Measurements from ENCODE around the gene PAGE2.

DNA sequence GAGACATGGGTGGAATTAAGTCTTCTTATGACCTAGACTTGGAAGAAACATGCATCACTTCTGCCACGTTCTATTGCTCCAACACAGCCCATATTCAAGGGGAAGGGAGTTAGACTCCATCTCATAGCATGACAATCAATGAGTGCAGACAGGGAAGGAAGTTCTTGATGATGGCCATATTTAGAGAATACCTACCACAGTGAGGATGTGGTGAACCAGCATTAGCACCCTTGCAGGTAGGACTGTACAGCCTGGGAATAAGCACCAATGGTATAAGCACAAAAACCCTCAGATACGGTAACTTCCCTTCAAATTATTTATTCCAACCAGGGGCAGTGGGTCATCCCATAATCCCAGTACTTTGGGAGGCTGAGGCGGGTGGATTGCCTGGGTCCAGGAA, 29.8 kb downstream of the PAGE2 start:
- TF ChIP-seq, protein P1, sequence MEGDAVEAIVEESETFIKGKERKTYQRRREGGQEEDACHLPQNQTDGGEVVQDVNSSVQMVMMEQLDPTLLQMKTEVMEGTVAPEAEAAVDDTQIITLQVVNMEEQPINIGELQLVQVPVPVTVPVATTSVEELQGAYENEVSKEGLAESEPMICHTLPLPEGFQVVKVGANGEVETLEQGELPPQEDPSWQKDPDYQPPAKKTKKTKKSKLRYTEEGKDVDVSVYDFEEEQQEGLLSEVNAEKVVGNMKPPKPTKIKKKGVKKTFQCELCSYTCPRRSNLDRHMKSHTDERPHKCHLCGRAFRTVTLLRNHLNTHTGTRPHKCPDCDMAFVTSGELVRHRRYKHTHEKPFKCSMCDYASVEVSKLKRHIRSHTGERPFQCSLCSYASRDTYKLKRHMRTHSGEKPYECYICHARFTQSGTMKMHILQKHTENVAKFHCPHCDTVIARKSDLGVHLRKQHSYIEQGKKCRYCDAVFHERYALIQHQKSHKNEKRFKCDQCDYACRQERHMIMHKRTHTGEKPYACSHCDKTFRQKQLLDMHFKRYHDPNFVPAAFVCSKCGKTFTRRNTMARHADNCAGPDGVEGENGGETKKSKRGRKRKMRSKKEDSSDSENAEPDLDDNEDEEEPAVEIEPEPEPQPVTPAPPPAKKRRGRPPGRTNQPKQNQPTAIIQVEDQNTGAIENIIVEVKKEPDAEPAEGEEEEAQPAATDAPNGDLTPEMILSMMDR (IDR thresholded peaks at IDR 0.05 in 2 of 3, conservative IDR thresholded peaks at IDR 0.05 in 1 of 3; ENCODE audit: insufficient read depth in 2 of 3, low read depth in 1 of 3, low read length in 3 of 3), result no peak
- TF ChIP-seq, protein P2, sequence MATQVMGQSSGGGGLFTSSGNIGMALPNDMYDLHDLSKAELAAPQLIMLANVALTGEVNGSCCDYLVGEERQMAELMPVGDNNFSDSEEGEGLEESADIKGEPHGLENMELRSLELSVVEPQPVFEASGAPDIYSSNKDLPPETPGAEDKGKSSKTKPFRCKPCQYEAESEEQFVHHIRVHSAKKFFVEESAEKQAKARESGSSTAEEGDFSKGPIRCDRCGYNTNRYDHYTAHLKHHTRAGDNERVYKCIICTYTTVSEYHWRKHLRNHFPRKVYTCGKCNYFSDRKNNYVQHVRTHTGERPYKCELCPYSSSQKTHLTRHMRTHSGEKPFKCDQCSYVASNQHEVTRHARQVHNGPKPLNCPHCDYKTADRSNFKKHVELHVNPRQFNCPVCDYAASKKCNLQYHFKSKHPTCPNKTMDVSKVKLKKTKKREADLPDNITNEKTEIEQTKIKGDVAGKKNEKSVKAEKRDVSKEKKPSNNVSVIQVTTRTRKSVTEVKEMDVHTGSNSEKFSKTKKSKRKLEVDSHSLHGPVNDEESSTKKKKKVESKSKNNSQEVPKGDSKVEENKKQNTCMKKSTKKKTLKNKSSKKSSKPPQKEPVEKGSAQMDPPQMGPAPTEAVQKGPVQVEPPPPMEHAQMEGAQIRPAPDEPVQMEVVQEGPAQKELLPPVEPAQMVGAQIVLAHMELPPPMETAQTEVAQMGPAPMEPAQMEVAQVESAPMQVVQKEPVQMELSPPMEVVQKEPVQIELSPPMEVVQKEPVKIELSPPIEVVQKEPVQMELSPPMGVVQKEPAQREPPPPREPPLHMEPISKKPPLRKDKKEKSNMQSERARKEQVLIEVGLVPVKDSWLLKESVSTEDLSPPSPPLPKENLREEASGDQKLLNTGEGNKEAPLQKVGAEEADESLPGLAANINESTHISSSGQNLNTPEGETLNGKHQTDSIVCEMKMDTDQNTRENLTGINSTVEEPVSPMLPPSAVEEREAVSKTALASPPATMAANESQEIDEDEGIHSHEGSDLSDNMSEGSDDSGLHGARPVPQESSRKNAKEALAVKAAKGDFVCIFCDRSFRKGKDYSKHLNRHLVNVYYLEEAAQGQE (IDR thresholded peaks at IDR 0.05; ENCODE audit: borderline replicate concordance), result no peak
- TF ChIP-seq, protein P2 (CRISPR knock-in tag; IDR thresholded peaks at IDR 0.05; ENCODE audit: low read depth), result no peak
- TF ChIP-seq POLR2A (conservative IDR thresholded peaks at IDR 0.05) (no peak), ZNF232 (CRISPR knock-in tag; IDR thresholded peaks at IDR 0.05) (no peak), KLF1 (tag; IDR thresholded peaks at IDR 0.05) (no peak), MYC (IDR thresholded peaks at IDR 0.05; ENCODE audit: low read depth, low read length) (no peak), MYC (CRISPR knock-in tag; IDR thresholded peaks at IDR 0.05; ENCODE audit: borderline replicate concordance, low read depth) (no peak), JUND (IDR thresholded peaks at IDR 0.05; ENCODE audit: borderline replicate concordance, low read depth, low read length) (no peak), JUND (tag; IDR thresholded peaks at IDR 0.05; ENCODE audit: borderline replicate concordance, low read depth, low read length) (no peak), STAT5B (CRISPR knock-in tag; IDR thresholded peaks at IDR 0.05) (no peak), ZZZ3 (IDR thresholded peaks at IDR 0.05) (no peak), JUNB (CRISPR knock-in tag; conservative IDR thresholded peaks at IDR 0.05) (no peak), CBX8 (IDR thresholded peaks at IDR 0.05; ENCODE audit: borderline replicate concordance, extremely low read depth, low read depth, low read length, poor library complexity, severe bottlenecking) (no peak)
